ENCODE measurements around the gene KDM4C.

DNA sequence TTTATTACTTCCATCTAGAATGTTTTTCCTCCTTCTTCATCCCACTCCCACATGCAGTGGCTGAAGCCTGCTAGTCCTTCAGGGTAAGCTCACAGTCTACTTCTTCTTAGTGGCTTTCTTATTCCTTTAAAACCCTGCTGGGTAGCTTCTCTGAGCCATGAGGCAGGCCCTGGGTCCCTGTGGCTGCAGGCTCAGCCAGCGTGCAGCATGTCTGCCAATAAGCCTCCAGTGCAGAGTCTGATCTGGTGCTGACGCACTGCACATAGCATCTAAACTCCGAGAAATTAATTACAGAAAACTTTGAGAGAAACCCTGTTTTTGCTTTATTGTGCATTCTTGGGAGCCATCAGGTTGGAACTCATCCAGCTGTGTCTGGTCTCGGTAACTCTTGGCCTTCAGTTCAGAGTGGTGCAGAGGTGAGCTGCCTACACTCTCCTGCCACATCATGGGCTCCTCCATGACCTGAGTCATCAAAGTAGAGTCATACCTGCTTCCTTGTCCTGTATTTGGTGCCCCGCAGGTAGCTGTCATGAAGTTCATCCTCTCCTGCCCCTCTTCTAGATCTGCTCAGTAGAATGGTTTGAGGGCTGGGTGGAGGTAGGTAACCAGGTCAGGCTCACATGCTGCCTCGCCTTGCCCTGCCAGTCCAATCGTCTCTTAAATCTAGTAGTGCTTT lies 339.4 kb downstream of the KDM4C start:
- TF ChIP-seq, protein P1, sequence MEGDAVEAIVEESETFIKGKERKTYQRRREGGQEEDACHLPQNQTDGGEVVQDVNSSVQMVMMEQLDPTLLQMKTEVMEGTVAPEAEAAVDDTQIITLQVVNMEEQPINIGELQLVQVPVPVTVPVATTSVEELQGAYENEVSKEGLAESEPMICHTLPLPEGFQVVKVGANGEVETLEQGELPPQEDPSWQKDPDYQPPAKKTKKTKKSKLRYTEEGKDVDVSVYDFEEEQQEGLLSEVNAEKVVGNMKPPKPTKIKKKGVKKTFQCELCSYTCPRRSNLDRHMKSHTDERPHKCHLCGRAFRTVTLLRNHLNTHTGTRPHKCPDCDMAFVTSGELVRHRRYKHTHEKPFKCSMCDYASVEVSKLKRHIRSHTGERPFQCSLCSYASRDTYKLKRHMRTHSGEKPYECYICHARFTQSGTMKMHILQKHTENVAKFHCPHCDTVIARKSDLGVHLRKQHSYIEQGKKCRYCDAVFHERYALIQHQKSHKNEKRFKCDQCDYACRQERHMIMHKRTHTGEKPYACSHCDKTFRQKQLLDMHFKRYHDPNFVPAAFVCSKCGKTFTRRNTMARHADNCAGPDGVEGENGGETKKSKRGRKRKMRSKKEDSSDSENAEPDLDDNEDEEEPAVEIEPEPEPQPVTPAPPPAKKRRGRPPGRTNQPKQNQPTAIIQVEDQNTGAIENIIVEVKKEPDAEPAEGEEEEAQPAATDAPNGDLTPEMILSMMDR (IDR thresholded peaks at IDR 0.05; ENCODE audit: borderline replicate concordance, extremely low read depth, low read length, poor library complexity, severe bottlenecking) = no peak
- TF ChIP-seq EZH2 (IDR thresholded peaks at IDR 0.05; ENCODE audit: borderline replicate concordance, low read depth, low read length, severe bottlenecking) = no peak

Measured in DND-41 (cell line).